HG03196 (cell line): ENCODE measurements around the gene SCN10A.

ENCODE experiments used
- ATAC-seq: cut with Tn5 transposase; IDR thresholded peaks from one replicate; pipeline ENCODE4 v1.9.1; 2021; ENCODE audit not compliant: unreplicated experiment

The SCN10A gene

DNA sequence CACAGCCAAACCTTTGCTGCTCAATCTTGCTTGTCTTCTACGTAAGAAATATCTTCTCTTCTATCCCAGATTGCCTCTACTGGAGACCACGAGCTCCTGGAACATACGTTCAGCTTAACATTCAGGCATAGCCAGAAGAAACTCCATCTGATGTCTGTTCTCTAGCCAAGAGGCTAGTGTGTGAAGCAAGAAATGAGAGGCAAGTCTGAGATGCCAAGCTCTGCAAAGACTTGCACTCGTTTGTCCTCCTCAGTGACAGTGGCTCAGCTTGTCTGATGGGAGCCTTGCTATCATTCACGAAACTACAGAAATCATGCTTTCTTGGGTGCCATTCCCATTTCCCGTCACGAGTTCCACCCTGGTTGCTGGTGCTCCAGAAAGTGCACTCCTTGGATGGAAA is at the start of gene SCN10A:
SCN10A (minus strand) TSS at position 192 of the 400 bp plus-strand sequence. CDS start 22,207 bp downstream, outside the sequence.
- ATAC-seq, result no peak

- no peak for ATAC-seq
These were observed 37.0 kb upstream of the SCN10A start for GRCh38 chr3:38853011-38853410.

- no peak for ATAC-seq
These were observed 27.9 kb upstream of the SCN10A start for GRCh38 chr3:38843898-38844297.

DNA sequence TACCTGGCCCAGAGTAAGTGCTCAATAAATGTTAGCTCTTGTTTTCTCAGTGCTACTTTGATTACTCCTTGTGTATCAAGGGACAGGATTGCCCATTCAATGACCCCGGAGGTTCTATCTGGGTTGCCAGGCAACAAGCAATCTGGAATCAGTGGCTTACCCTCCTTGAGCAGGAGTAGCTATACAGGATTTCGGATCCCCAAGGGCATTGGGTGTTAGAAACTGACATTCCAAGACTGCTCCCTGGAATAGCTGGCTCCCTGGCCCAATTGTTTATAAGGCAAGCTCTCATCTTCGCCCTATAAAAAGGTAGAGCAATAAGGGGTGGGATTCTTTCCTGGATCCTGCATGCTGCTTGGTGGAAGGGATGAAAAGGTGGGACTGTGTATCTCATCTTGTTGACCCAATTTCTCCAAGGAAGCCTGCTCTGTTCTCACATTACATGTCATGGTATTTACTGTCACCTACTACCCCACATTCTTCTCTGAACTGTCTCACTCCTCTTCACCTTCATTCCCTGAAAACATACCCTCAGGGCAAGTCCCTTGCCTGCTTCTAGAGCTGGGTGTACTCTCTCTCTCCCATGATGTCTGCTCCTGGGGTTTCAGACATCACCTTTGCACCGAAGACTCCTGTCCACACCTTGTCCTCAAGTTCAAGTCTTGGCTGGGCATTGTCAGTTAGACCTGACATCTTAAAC is 26.4 kb upstream of the SCN10A start:
- ATAC-seq, result no peak

DNA sequence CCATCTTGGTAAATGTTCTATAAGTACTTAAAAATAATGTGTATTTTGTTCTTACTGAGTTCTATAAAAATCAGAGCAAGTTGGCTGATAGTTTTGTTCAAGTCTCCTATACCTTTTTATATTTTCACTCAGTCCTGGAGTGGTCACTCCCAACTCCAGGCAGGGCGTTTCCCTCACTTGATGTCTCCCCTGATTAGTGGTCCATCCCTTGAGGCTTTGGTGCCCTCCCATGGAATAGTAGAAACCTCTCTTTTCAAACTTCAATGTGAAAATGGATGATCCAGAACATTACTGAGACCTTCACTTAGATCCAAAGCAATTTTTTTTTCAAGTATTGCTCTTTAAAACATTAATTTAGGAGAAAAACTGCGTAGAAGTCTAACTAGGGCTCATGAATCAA is 25.0 kb upstream of the SCN10A start:
- no peak for ATAC-seq

- ATAC-seq, result no peak
These were observed 21.3 kb upstream of the SCN10A start for GRCh38 chr3:38837358-38837757.

DNA sequence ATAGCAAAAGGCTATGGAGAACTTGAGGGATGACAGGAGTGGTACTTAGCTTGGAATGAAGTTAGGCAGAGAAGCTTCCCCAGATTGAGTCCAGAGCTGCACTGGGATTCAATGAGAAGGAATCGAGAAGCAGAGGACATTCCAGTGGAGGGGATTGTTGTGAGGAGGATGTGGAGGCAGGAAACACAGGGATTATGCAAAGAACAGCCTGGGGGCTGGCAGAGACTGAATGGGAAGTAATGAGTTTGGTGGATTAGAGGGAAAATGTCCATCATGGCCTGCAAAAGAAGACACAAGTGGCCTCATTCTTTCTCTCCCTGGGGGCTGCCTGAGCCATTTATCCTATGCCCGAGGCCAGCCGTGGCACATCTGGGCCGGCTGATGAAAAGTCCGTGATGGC is 20.5 kb upstream of the SCN10A start:
- no peak for ATAC-seq

- ATAC-seq, result no peak
These were observed 19.9 kb upstream of the SCN10A start for GRCh38 chr3:38835939-38836338.

- no peak for ATAC-seq
These were observed 18.7 kb upstream of the SCN10A start for GRCh38 chr3:38834717-38835116.

DNA sequence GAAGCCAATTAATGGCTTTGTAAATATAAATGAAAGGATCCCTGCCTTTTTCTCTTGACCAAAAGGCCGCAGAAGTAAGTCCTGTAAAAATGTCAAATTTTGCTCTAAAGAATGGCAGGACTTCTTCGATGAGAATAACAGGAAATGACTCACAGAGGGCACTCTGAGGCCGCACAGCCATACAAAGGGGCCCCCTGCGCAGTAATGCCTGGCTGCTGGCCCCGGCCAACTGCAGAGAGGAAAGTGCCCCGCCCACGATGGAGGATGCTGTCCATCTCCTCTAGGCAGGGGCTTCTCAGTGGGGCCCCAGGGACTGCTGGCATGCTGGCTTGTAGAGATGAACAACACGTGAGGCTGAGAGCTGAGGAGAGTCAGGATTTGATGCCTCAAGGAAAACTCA is 18.1 kb upstream of the SCN10A start:
- ATAC-seq, result peak; percentile 63

GRCh38 chr3:38829404-38829803 is 13.4 kb upstream of the SCN10A start:
- ATAC-seq, result no peak

- ATAC-seq, result no peak
These were observed 12.7 kb upstream of the SCN10A start for GRCh38 chr3:38828681-38829080.

- no peak for ATAC-seq
These were observed 11.8 kb upstream of the SCN10A start for GRCh38 chr3:38827791-38828190.

GRCh38 chr3:38826001-38826400 is 10.0 kb upstream of the SCN10A start:
- no peak for ATAC-seq

DNA sequence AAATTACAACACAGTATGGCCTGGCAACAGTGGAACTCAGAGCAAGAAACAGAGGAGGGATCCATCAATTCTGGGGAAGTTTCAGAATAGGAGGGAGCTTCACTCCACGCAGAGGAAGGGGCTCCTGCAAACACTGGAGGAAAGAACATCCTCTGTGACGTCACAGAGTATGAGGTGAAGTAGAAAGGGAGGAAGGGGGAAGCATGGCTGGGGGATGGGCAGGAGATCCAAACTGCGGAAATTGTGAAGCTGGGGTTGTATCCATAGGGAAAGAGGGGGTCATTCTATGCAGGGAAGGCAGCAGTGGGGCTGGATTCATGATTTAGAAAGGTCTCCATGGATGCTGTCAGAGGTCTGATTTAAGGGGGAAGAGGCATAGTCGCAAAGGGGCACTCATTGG is 8.3 kb upstream of the SCN10A start:
- no peak for ATAC-seq

DNA sequence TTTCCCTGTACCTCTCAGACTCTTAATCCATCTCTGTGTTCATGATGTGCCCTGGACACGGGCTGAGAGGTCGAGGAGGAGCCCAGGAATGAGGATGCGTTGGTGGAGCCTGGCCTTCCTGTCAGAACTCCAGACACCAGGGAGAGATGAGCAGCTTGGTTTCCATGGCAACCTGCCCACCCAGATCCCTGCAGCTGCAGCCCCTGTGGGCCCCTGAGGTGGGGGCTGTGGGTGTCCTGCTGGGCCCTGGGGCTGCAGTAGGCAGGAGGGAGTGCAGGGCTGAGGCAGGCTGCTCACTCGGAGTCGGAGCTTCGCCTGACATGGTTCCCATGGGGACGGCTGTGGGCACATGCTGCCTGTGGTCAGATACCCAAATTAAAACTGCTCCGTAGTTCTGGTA is 7.7 kb upstream of the SCN10A start:
- no peak for ATAC-seq

DNA sequence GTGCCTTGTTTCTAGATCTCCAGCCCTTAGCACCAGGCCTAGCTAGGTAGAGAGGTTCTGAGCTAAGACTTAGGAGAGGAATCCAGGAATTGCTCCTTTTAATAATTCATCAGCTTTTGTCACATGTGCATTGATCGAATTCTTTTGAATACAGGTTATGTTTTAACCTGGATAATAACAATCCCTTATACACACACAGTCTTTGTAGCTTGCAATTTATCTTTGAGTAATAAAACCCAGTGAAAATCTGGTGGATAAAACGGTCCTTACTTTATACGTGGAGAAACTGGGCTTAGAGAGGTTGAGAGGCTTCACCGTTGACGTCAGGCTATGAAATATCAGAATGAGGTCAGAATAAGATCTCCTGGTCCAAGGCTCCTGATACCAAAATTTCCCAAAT is 7.2 kb upstream of the SCN10A start:
- ATAC-seq, result no peak

- no peak for ATAC-seq
These were observed 4.2 kb downstream of the SCN10A start for GRCh38 chr3:38811822-38812221.

DNA sequence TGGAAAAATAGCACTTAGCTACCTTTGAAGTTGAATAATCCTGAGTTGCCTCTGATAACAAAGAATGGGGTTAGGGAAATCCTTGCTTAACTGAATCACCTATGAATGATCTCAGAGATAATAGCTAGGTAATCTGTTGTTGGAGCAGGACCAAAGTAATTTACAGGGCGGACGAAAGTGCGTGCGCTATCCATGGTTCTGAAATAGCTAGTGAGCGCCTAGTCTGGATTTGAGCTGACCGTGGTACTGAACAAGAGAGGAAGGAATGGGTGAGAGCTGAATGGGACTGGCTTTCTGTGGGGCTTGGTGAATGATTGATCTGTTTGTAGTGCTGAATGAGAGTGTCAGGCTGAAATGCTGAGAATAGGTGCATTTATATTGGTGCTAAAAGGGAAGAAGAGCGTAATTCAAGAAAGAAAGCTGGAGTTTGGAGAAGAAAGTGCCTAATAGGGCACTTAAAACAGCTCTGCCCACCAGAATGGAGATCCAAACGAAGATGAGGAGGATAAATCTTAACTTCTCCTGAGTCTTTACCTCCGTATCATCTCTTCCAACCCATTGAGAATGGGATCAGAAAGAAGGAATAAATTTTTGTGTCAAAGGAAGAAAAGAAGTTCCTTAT is 10.1 kb downstream of the SCN10A start:
- ATAC-seq, result no peak

GRCh38 chr3:38805004-38805403 is 11.0 kb downstream of the SCN10A start:
- ATAC-seq, result no peak

DNA sequence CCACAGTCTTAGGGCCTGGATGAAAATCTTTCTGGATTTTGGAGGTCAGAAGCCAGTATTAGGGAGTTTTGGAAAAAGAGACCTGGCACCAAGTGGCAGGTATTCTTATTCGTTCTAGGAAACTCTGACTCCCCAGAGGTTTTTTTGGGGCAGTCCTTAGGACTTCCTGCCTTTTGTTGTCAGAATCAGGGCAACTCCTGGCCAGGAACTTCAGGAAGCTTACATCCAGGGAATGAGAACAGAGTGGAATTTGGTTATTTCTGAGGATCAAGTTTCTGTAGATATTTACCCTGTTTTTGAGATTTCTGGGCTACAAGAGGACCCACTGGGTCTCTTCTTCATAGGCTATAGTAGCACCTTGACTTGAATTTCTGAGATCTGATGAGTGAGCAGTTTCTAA is 15.5 kb downstream of the SCN10A start:
- no peak for ATAC-seq

GRCh38 chr3:38793721-38794120 is 22.3 kb downstream of the SCN10A start:
- ATAC-seq, result no peak

- no peak for ATAC-seq
These were observed 23.0 kb downstream of the SCN10A start for GRCh38 chr3:38792983-38793382.
